ENCODE results near the gene KRTAP4-6.
"Not testable (repeated sequence)": the region's sequence is repeated elsewhere in the genome, so short reads cannot be mapped to it uniquely, and the experiment has no call there.

Gene KRTAP4-6

GRCh38 chr17:41163828-41164227 is 23.5 kb upstream of the KRTAP4-6 start:
- in situ Hi-C loops (cut with MboI; ENCODE audit: low sequenced_read_pairs, unreplicated experiment) = no loop called here
- no peak for DNase-seq (ENCODE audit: low spot score)
- TF ChIP-seq CTCF (IDR thresholded peaks at IDR 0.05; ENCODE audit: borderline replicate concordance, control extremely low read depth, extremely low read depth, insufficient read depth, missing control alignments) = no peak

- no peak for DNase-seq (ENCODE audit: low spot score)
- TF ChIP-seq CTCF (IDR thresholded peaks at IDR 0.05; ENCODE audit: borderline replicate concordance, control extremely low read depth, extremely low read depth, insufficient read depth, missing control alignments) = no peak
- in situ Hi-C loops (cut with MboI; ENCODE audit: low sequenced_read_pairs, unreplicated experiment) = no loop called here
These were observed 20.3 kb upstream of the KRTAP4-6 start, which contains the start of gene KRTAP4-4 for GRCh38 chr17:41160648-41161047. TSS of gene KRTAP4-4 (minus strand) at chr17:41160748. CDS start at chr17:41160691, 57 bp downstream.

- in situ Hi-C loops (cut with MboI; ENCODE audit: low sequenced_read_pairs, unreplicated experiment); DNase-seq (ENCODE audit: low spot score): not testable (repeated sequence)
These were observed 19.8 kb upstream of the KRTAP4-6 start for GRCh38 chr17:41160190-41160589.

- no peak for TF ChIP-seq CTCF (IDR thresholded peaks at IDR 0.05; ENCODE audit: borderline replicate concordance, control extremely low read depth, extremely low read depth, insufficient read depth, missing control alignments)
- no peak for DNase-seq (ENCODE audit: low spot score)
- in situ Hi-C loops (cut with MboI; ENCODE audit: low sequenced_read_pairs, unreplicated experiment) = no loop called here
These were observed 13.5 kb upstream of the KRTAP4-6 start for GRCh38 chr17:41153856-41154255.

- no peak for DNase-seq (ENCODE audit: low spot score)
- TF ChIP-seq CTCF (IDR thresholded peaks at IDR 0.05; ENCODE audit: borderline replicate concordance, control extremely low read depth, extremely low read depth, insufficient read depth, missing control alignments) = no peak
- in situ Hi-C loops (cut with MboI; ENCODE audit: low sequenced_read_pairs, unreplicated experiment) = no loop called here
These were observed 11.2 kb upstream of the KRTAP4-6 start for GRCh38 chr17:41151525-41151924.

- in situ Hi-C loops (cut with MboI; ENCODE audit: low sequenced_read_pairs, unreplicated experiment) = no loop called here
- DNase-seq (ENCODE audit: low spot score) = no peak
- no peak for TF ChIP-seq CTCF (IDR thresholded peaks at IDR 0.05; ENCODE audit: borderline replicate concordance, control extremely low read depth, extremely low read depth, insufficient read depth, missing control alignments)
These were observed 9.7 kb upstream of the KRTAP4-6 start for GRCh38 chr17:41150026-41150425.

GRCh38 chr17:41149652-41149985 is 9.3 kb upstream of the KRTAP4-6 start, which contains the start of gene KRTAP4-5:
TSS of gene KRTAP4-5 (minus strand) at chr17:41149825. CDS start at chr17:41149767, 58 bp downstream.
- DNase-seq (ENCODE audit: low spot score) = no peak

GRCh38 chr17:41148971-41149651 is 8.8 kb upstream of the KRTAP4-6 start:
- DNase-seq (ENCODE audit: low spot score); in situ Hi-C loops (cut with MboI; ENCODE audit: low sequenced_read_pairs, unreplicated experiment): not testable (repeated sequence)

More at GRCh38 chr17:41149652-41149985, 9.3 kb upstream of the KRTAP4-6 start, which contains the start of gene KRTAP4-5:
- no peak for TF ChIP-seq CTCF (IDR thresholded peaks at IDR 0.05; ENCODE audit: borderline replicate concordance, control extremely low read depth, extremely low read depth, insufficient read depth, missing control alignments)
- in situ Hi-C loops (cut with MboI; ENCODE audit: low sequenced_read_pairs, unreplicated experiment) = no loop called here

All from GM13976 (cell line).